Right kidney (tissue), 1 donor: ENCODE measurements around the gene FAHD2A.
"Not testable (repeated sequence)": the region's sequence is repeated elsewhere in the genome, so short reads cannot be mapped to it uniquely, and the experiment has no call there.

ENCODE experiments used
- DNase-seq: peaks from one replicate; pipeline ENCODE4 v3.0.0-alpha.2; 2016

FAHD2A gene

DNA sequence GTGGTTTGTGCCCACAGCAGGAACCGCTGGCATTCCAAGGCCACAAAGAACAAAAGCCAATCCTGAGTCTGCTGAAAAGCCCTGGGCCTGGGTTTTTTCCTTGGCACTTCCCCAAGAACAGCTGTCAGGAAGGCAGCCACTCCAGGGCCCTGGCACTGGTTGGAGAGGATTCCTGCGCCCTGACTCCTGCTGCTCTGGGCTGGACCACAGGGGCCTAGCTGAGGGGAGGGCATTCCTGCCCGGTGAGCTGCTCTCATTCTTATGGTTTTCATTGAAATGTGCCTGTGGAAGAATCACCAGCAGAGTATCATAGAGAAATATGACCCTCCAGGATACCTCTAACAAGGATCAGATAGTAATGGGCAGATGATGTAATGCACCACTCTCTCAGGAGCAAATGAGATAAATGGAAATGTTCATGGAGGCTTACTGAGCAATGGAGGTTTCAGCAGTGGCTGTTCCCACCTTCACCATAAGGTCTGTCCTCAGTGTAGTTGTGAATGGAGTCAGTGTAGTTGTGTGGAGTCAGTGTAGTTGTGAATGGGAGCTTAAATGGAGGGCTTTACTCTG lies 32.1 kb downstream of the FAHD2A start:
- DNase-seq = not testable (repeated sequence)

GRCh38 chr2:95435162-95435871 lies 32.8 kb downstream of the FAHD2A start:
- DNase-seq = not testable (repeated sequence)

GRCh38 chr2:95435872-95436209 lies 33.3 kb downstream of the FAHD2A start:
- DNase-seq = not testable (repeated sequence)

GRCh38 chr2:95442474-95443099 lies 40.1 kb downstream of the FAHD2A start:
- DNase-seq = not testable (repeated sequence)

- DNase-seq = not testable (repeated sequence)
Measured at GRCh38 chr2:95445317-95445716, 42.8 kb downstream of the FAHD2A start.

DNA sequence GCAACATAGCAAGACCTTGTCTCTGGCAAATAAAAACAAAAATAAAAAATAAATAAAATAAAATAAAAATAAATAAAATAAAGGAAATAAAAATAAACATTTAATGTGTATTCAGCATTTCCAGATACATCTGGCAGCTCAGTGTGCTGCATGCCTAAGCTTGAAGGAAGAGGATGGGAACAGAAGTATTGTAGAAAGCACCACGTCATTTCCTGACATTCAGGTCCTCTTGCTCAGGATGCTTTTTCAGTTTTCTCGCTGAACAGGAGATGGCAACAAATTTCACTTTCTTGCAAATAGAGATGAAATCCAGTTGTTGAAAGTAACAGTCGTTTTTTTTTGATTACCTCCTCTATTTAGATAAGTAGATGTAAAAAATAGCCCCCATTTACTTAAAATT lies 60.8 kb downstream of the FAHD2A start:
- DNase-seq = not testable (repeated sequence)
